ENCODE measurements around the gene INAFM1. TPM values are rescaled to one million over a fixed set of nuclear protein-coding genes. Genes with fewer than 3 reads are reported as not detected.

The INAFM1 gene
- polyA plus RNA-seq, 3 donors from 2014 or later, result 1.2 to 3.9 (median 2.3) TPM

- H3K4me3 Mint-ChIP-seq, result no peak overlapping the region
- DNase-seq, result no peak
- no peaks in the 10 kb centered on the region for H3K4me1 Mint-ChIP-seq
- H3K27ac Mint-ChIP-seq, result no peak overlapping the region
- H3K36me3 Mint-ChIP-seq, result no peaks in the 10 kb centered on the region
- H3K27me3 Mint-ChIP-seq (ENCODE audit: low read depth in 3 of 3), result peaks cover 3 to 16% (median 3%) of the 10 kb centered on the region in 3 donors
- H3K9me3 Mint-ChIP-seq, result peaks cover 0 to 1% (median 0%) of the 10 kb centered on the region in 6 donors
Measured at GRCh38 chr19:47315125-47315821, 40.6 kb downstream of the INAFM1 start.

- DNase-seq, result no peak
- no peak overlapping the region for H3K27ac Mint-ChIP-seq
- no peak overlapping the region for H3K4me3 Mint-ChIP-seq
- H3K4me1 Mint-ChIP-seq, result no peaks in the 10 kb centered on the region
- H3K9me3 Mint-ChIP-seq, result peaks cover 0 to 1% (median 0%) of the 10 kb centered on the region in 6 donors
- H3K36me3 Mint-ChIP-seq, result no peaks in the 10 kb centered on the region
- peaks cover 4 to 14% (median 7%) of the 10 kb centered on the region in 3 donors for H3K27me3 Mint-ChIP-seq (ENCODE audit: low read depth in 3 of 3)
Measured at GRCh38 chr19:47316513-47316912, 41.8 kb downstream of the INAFM1 start.

GRCh38 chr19:47319923-47320871 lies 45.5 kb downstream of the INAFM1 start:
- Mint-ChIP-seq H3K9me3 (peaks cover 0 to 2% (median 0%) of the 10 kb centered on the region in 6 donors), H3K27ac (no peak overlapping the region), H3K27me3 (ENCODE audit: low read depth in 3 of 3) (peaks cover 6 to 15% (median 10%) of the 10 kb centered on the region in 3 donors), H3K4me1 (no peaks in the 10 kb centered on the region), H3K36me3 (no peaks in the 10 kb centered on the region), H3K4me3 (no peak overlapping the region)
- DNase-seq, result no peak

GRCh38 chr19:47321630-47322029 lies 46.9 kb downstream of the INAFM1 start:
- H3K27ac Mint-ChIP-seq, result no peak overlapping the region
- H3K36me3 Mint-ChIP-seq, result no peaks in the 10 kb centered on the region
- DNase-seq, result no peak
- H3K4me3 Mint-ChIP-seq, result no peak overlapping the region
- H3K27me3 Mint-ChIP-seq (ENCODE audit: low read depth in 3 of 3), result peaks cover 6 to 15% (median 10%) of the 10 kb centered on the region in 3 donors
- no peaks in the 10 kb centered on the region for H3K4me1 Mint-ChIP-seq
- H3K9me3 Mint-ChIP-seq, result peaks cover 0 to 2% (median 0%) of the 10 kb centered on the region in 6 donors

GRCh38 chr19:47322058-47322457 lies 47.4 kb downstream of the INAFM1 start:
- no peak overlapping the region for H3K27ac Mint-ChIP-seq

GRCh38 chr19:47323409-47323808 lies 48.7 kb downstream of the INAFM1 start:
- DNase-seq, result no peak
- Mint-ChIP-seq H3K27me3 (ENCODE audit: low read depth in 3 of 3) (peaks cover 7 to 14% (median 10%) of the 10 kb centered on the region in 3 donors), H3K4me3 (no peak overlapping the region), H3K36me3 (no peaks in the 10 kb centered on the region), H3K4me1 (no peaks in the 10 kb centered on the region), H3K27ac (no peak overlapping the region), H3K9me3 (peaks cover 0 to 2% (median 0%) of the 10 kb centered on the region in 6 donors)

More at GRCh38 chr19:47322058-47322457, 47.4 kb downstream of the INAFM1 start:
- peaks cover 6 to 11% (median 10%) of the 10 kb centered on the region in 3 donors for H3K27me3 Mint-ChIP-seq (ENCODE audit: low read depth in 3 of 3)
- no peak overlapping the region for H3K4me3 Mint-ChIP-seq
- DNase-seq, result no peak
- H3K4me1 Mint-ChIP-seq, result no peaks in the 10 kb centered on the region
- H3K9me3 Mint-ChIP-seq, result peaks cover 0 to 2% (median 0%) of the 10 kb centered on the region in 6 donors
- H3K36me3 Mint-ChIP-seq, result no peaks in the 10 kb centered on the region

- Mint-ChIP-seq H3K27ac (no peak overlapping the region), H3K4me3 (no peak overlapping the region), H3K4me1 (no peaks in the 10 kb centered on the region), H3K27me3 (ENCODE audit: low read depth in 3 of 3) (peaks cover 7 to 17% (median 12%) of the 10 kb centered on the region in 3 donors), H3K36me3 (no peaks in the 10 kb centered on the region), H3K9me3 (peaks cover 0 to 2% (median 0%) of the 10 kb centered on the region in 6 donors)
- no peak for DNase-seq
Measured at GRCh38 chr19:47323872-47324271, 49.2 kb downstream of the INAFM1 start.

- H3K27me3 Mint-ChIP-seq (ENCODE audit: low read depth in 3 of 3), result peaks cover 7 to 14% (median 12%) of the 10 kb centered on the region in 3 donors
- H3K36me3 Mint-ChIP-seq, result no peaks in the 10 kb centered on the region
- peaks cover 0 to 2% (median 0%) of the 10 kb centered on the region in 6 donors for H3K9me3 Mint-ChIP-seq
- no peaks in the 10 kb centered on the region for H3K4me1 Mint-ChIP-seq
- no peak overlapping the region for H3K4me3 Mint-ChIP-seq
- no peak for DNase-seq
- H3K27ac Mint-ChIP-seq, result no peak overlapping the region
Measured at GRCh38 chr19:47324502-47324901, 49.8 kb downstream of the INAFM1 start.

Other genes with a start within 250 kb of the INAFM1 start
- gene TMEM160, start 226.3 kb upstream of the INAFM1 start, polyA plus RNA-seq, result 100 to 1,000 TPM; 175 to 285 (median 192) TPM
- gene ZC3H4, start 161.1 kb upstream of the INAFM1 start, polyA plus RNA-seq, result 1 to 10 TPM in 2 of 3 donors, under 1 TPM in 1; 0.04 to 2.3 (median 1.1) TPM
- gene SAE1, start 144.1 kb upstream of the INAFM1 start, polyA plus RNA-seq, result 100 to 1,000 TPM; 111 to 159 (median 119) TPM
- 10 to 100 TPM in 1 of 3 donors, 1 to 10 TPM in 2; 8.3 to 13.9 (median 8.4) TPM for gene BBC3, start 43.7 kb upstream of the INAFM1 start, polyA plus RNA-seq
- gene CCDC9, start 18.4 kb upstream of the INAFM1 start, polyA plus RNA-seq, result 10 to 100 TPM in 1 of 3 donors, 1 to 10 TPM in 2; 2.6 to 12.2 (median 5.1) TPM
- under 1 TPM in 2 of 3 donors, not detected in 1; 0.16 to 0.36 TPM for gene C5AR1, start 35.0 kb downstream of the INAFM1 start, polyA plus RNA-seq
- under 1 TPM in 2 of 3 donors, not detected in 1; 0.18 to 0.29 TPM for gene C5AR2, start 57.3 kb downstream of the INAFM1 start, polyA plus RNA-seq
- gene DHX34, start 74.4 kb downstream of the INAFM1 start, polyA plus RNA-seq, result 1 to 10 TPM; 3.2 to 9.7 (median 5.2) TPM
- not detected for gene MEIS3, start 144.6 kb downstream of the INAFM1 start, polyA plus RNA-seq
- not detected for gene SLC8A2, start 197.0 kb downstream of the INAFM1 start, polyA plus RNA-seq
- 10 to 100 TPM in 1 of 3 donors, 1 to 10 TPM in 2; 5.0 to 25.7 (median 8.9) TPM for gene KPTN, start 209.3 kb downstream of the INAFM1 start, polyA plus RNA-seq
- gene NAPA, start 240.2 kb downstream of the INAFM1 start, polyA plus RNA-seq, result 100 to 1,000 TPM; 114 to 177 (median 146) TPM

Data from immature natural killer cell (primary cell).